Neuronal stem cell (in vitro differentiated cells): ENCODE results near the gene CHERP.
A peak's percentile ranks its signal among the peaks of the same experiment; 100 is the strongest.

Experiments used
- DNase-seq: peaks from one replicate; pipeline ENCODE4 v3.0.0-alpha.2; 2013; ENCODE audit warnings: low spot score
- H2AFZ ChIP-seq: one replicate; pipeline ENCODE4 v1.6.1; 2013; ENCODE audit warnings: mild to moderate bottlenecking, low read length, inconsistent platforms
- H2AK5ac ChIP-seq: 2 replicates; pipeline ENCODE4 v1.6.1; 2013; ENCODE audit warnings: low read depth, mild to moderate bottlenecking, inconsistent platforms, low read length, moderate library complexity, mixed read lengths
- H2BK120ac ChIP-seq: 2 replicates; pipeline ENCODE4 v1.6.1; 2013; ENCODE audit warnings: low read depth, mild to moderate bottlenecking, inconsistent platforms, low read length, moderate library complexity, mixed read lengths
- H2BK12ac ChIP-seq: one replicate; pipeline ENCODE4 v1.6.1; 2013; ENCODE audit warnings: low read length, inconsistent platforms
- H2BK15ac ChIP-seq: 2 replicates; pipeline ENCODE4 v1.6.1; 2013; ENCODE audit warnings: mild to moderate bottlenecking, low read length, inconsistent platforms, mixed read lengths
- H2BK5ac ChIP-seq: one replicate; pipeline ENCODE4 v1.6.1; 2013; ENCODE audit warnings: inconsistent platforms, mild to moderate bottlenecking, low read length, moderate library complexity
- H3K14ac ChIP-seq: one replicate; pipeline ENCODE4 v1.6.1; 2013; ENCODE audit warnings: low read length, inconsistent platforms
- H3K18ac ChIP-seq: 2 replicates; pipeline ENCODE4 v1.6.1; 2013; ENCODE audit warnings: low read length, inconsistent platforms
- H3K23ac ChIP-seq: 2 replicates; pipeline ENCODE4 v1.6.1; 2013; ENCODE audit warnings: low read depth, mild to moderate bottlenecking, mixed read lengths, low read length, inconsistent platforms; ENCODE audit not compliant: poor library complexity
- H3K27ac ChIP-seq: replicated peaks from 3 replicates; pipeline ENCODE4 v1.5.1; 2013; ENCODE audit warnings: low read length, inconsistent platforms
- H3K27me3 ChIP-seq, 3 experiments: 2 replicates each; pipeline ENCODE4 v1.6.1; 2013; ENCODE audit warnings: low read length in 3 of 3, mild to moderate bottlenecking in 2 of 3, inconsistent platforms in 1 of 3, low read depth in 1 of 3, mixed read lengths in 1 of 3, moderate library complexity in 1 of 3; ENCODE audit not compliant: control insufficient read depth in 3 of 3, insufficient read depth in 3 of 3
- H3K36me3 ChIP-seq, 2 donors: replicated peaks in 1 of 2; 2 replicates each; pipeline ENCODE4 v1.6.1; 2013; ENCODE audit warnings: low read length in 2 of 2; ENCODE audit not compliant: control insufficient read depth in 2 of 2, insufficient read depth in 2 of 2
- H3K4ac ChIP-seq: 2 replicates; pipeline ENCODE4 v1.6.1; 2013; ENCODE audit warnings: inconsistent platforms, mild to moderate bottlenecking, low read length, moderate library complexity
- H3K4me1 ChIP-seq, 2 donors: 1 replicate in 1 of 2; 2 replicates in 1 of 2; pipeline ENCODE4 v1.6.1; 2013; ENCODE audit warnings: low read length in 2 of 2, low read depth in 1 of 2; ENCODE audit not compliant: control insufficient read depth in 2 of 2, insufficient read depth in 1 of 2
- H3K4me2 ChIP-seq: one replicate; pipeline ENCODE4 v1.6.1; 2013; ENCODE audit warnings: mild to moderate bottlenecking, low read length, inconsistent platforms; ENCODE audit not compliant: insufficient read depth, poor library complexity, severe bottlenecking
- H3K4me3 ChIP-seq, 2 donors: 2 replicates each; pipeline ENCODE4 v1.5.1; 2013; ENCODE audit warnings: low read length in 2 of 2, mild to moderate bottlenecking in 2 of 2, inconsistent platforms in 1 of 2, moderate library complexity in 1 of 2
- H3K79me1 ChIP-seq: one replicate; pipeline ENCODE4 v1.6.1; 2013; ENCODE audit warnings: low read depth, mild to moderate bottlenecking, inconsistent platforms, low read length, moderate library complexity
- H3K9ac ChIP-seq: one replicate; pipeline ENCODE4 v1.6.1; 2013; ENCODE audit warnings: mild to moderate bottlenecking, low read depth, low read length, inconsistent platforms; ENCODE audit not compliant: poor library complexity
- H3K9me3 ChIP-seq, 2 donors: replicated peaks in 1 of 2; 2 replicates each; pipeline versions ENCODE3 to v1.6.1; 2013; ENCODE audit warnings: low read length in 2 of 2, mild to moderate bottlenecking in 2 of 2, inconsistent platforms in 1 of 2, low read depth in 1 of 2, mixed read lengths in 1 of 2, moderate library complexity in 1 of 2; ENCODE audit not compliant: control insufficient read depth in 2 of 2, insufficient read depth in 1 of 2
- H4K8ac ChIP-seq: one replicate; pipeline ENCODE4 v1.6.1; 2013; ENCODE audit warnings: low read depth, mild to moderate bottlenecking, inconsistent platforms, low read length, moderate library complexity
- H4K91ac ChIP-seq: one replicate; pipeline ENCODE4 v1.6.1; 2013; ENCODE audit warnings: low read length, low read depth, mild to moderate bottlenecking, inconsistent platforms; ENCODE audit not compliant: poor library complexity
- WGBS, 2 donors: extraction: QIAGEN DNeasy Blood & Tissue Kit; methylation state at CpG; one replicate each; pipeline ENCODE4 v1.1.7; 2013; ENCODE audit warnings: missing lambda C conversion rate in 2 of 2, mixed read lengths in 1 of 2; ENCODE audit not compliant: insufficient read length in 2 of 2, insufficient replicate concordance in 1 of 2; ENCODE audit errors: extremely low coverage in 2 of 2; 5-methylcytosine and 5-hydroxymethylcytosine counted together

The CHERP gene

GRCh38 chr19:16582486-16583261 is 40.4 kb upstream of the CHERP start:
- Histone ChIP-seq H4K8ac (no peak overlapping the region), H2BK15ac (no peak overlapping the region), H3K79me1 (peaks cover 29% of the 10 kb centered on the region), H3K9me3 (no peaks in the 10 kb centered on the region), H2BK5ac (peak overlapping the region; percentile 16), H3K18ac (no peak overlapping the region), H2AFZ (no peak overlapping the region), H3K4me1 (peaks cover 18 to 32% of the 10 kb centered on the region in 2 donors), H3K4me2 (no peak overlapping the region), H2AK5ac (no peak overlapping the region), H3K23ac (peak overlapping the region; percentile 69), H3K27ac (no peak overlapping the region), H2BK12ac (no peak overlapping the region), H2BK120ac (no peak overlapping the region), H3K4me3 (no peak overlapping the region), H3K14ac (no peak overlapping the region), H3K36me3 (peaks cover 8 to 19% of the 10 kb centered on the region in 2 donors), H3K27me3 (no peaks in the 10 kb centered on the region), H4K91ac (no peak overlapping the region), H3K9ac (no peak overlapping the region), H3K4ac (no peak overlapping the region)
- DNase-seq, result no peak
- no CpG with 5 or more reads among the region's 10 CpGs for WGBS, 2 donors

- H3K23ac ChIP-seq, result no peak overlapping the region
- H3K4me1 ChIP-seq, result peaks cover 13 to 25% of the 10 kb centered on the region in 2 donors
- no peak overlapping the region for H2BK120ac ChIP-seq
- no peak overlapping the region for H2BK12ac ChIP-seq
- H2AK5ac ChIP-seq, result no peak overlapping the region
- WGBS, 2 donors, result no CpG with 5 or more reads among the region's 6 CpGs
- H3K18ac ChIP-seq, result no peak overlapping the region
- H3K4me3 ChIP-seq, result no peak overlapping the region
- no peaks in the 10 kb centered on the region for H3K9me3 ChIP-seq
- H2BK15ac ChIP-seq, result no peak overlapping the region
- peaks cover 24% of the 10 kb centered on the region for H3K79me1 ChIP-seq
- no peak overlapping the region for H4K8ac ChIP-seq
- H4K91ac ChIP-seq, result no peak overlapping the region
- H3K36me3 ChIP-seq, result peaks cover 9 to 24% of the 10 kb centered on the region in 2 donors
- H3K4ac ChIP-seq, result no peak overlapping the region
- H2AFZ ChIP-seq, result no peak overlapping the region
- H3K27ac ChIP-seq, result no peak overlapping the region
- no peak overlapping the region for H3K14ac ChIP-seq
- H2BK5ac ChIP-seq, result no peak overlapping the region
- H3K4me2 ChIP-seq, result no peak overlapping the region
- DNase-seq, result no peak
- no peaks in the 10 kb centered on the region for H3K27me3 ChIP-seq
- H3K9ac ChIP-seq, result no peak overlapping the region
These were observed 39.7 kb upstream of the CHERP start for GRCh38 chr19:16581971-16582343.

GRCh38 chr19:16581145-16581970 is 39.1 kb upstream of the CHERP start:
- Histone ChIP-seq H3K14ac (no peak overlapping the region), H2BK5ac (no peak overlapping the region), H4K91ac (no peak overlapping the region), H2BK120ac (no peak overlapping the region), H3K79me1 (peaks cover 24% of the 10 kb centered on the region), H2BK12ac (no peak overlapping the region), H3K4me1 (peaks cover 12 to 19% of the 10 kb centered on the region in 2 donors), H2AK5ac (no peak overlapping the region), H3K4ac (no peak overlapping the region), H3K9ac (peak overlapping the region; percentile 63), H3K4me2 (no peak overlapping the region), H2AFZ (no peak overlapping the region), H2BK15ac (no peak overlapping the region), H3K9me3 (no peaks in the 10 kb centered on the region), H3K36me3 (peaks cover 10 to 30% of the 10 kb centered on the region in 2 donors), H3K18ac (no peak overlapping the region), H3K27me3 (no peaks in the 10 kb centered on the region), H3K4me3 (no peak overlapping the region), H4K8ac (no peak overlapping the region), H3K27ac (no peak overlapping the region), H3K23ac (peak overlapping the region; percentile 25)
- no peak for DNase-seq
- WGBS, 2 donors, result no CpG with 5 or more reads among the region's 12 CpGs

GRCh38 chr19:16579381-16579780 is 37.1 kb upstream of the CHERP start:
- no peak for DNase-seq
- peaks cover 22 to 48% of the 10 kb centered on the region in 2 donors for H3K36me3 ChIP-seq
- peaks cover 4 to 8% of the 10 kb centered on the region in 2 donors for H3K4me1 ChIP-seq
- no peak overlapping the region for H3K27ac ChIP-seq
- H3K23ac ChIP-seq, result no peak overlapping the region
- H3K4ac ChIP-seq, result no peak overlapping the region
- no peak overlapping the region for H3K14ac ChIP-seq
- no peak overlapping the region for H4K91ac ChIP-seq
- H3K27me3 ChIP-seq, result no peaks in the 10 kb centered on the region
- WGBS, 2 donors, result no CpG with 5 or more reads among the region's 4 CpGs
- H3K4me2 ChIP-seq, result no peak overlapping the region
- peaks cover 23% of the 10 kb centered on the region for H3K79me1 ChIP-seq
- no peak overlapping the region for H3K4me3 ChIP-seq
- H3K9me3 ChIP-seq, result no peaks in the 10 kb centered on the region
- no peak overlapping the region for H2BK12ac ChIP-seq
- H2BK120ac ChIP-seq, result no peak overlapping the region
- H2AK5ac ChIP-seq, result no peak overlapping the region
- H4K8ac ChIP-seq, result no peak overlapping the region
- H2AFZ ChIP-seq, result no peak overlapping the region
- H2BK15ac ChIP-seq, result no peak overlapping the region
- H3K9ac ChIP-seq, result no peak overlapping the region
- H3K18ac ChIP-seq, result no peak overlapping the region
- H2BK5ac ChIP-seq, result no peak overlapping the region
